ENCODE results near the gene ARFGAP1. TPM values are rescaled to one million over a fixed set of nuclear protein-coding genes. Genes with fewer than 3 reads are reported as not detected.
"Not testable (repeated sequence)": the region's sequence is repeated elsewhere in the genome, so short reads cannot be mapped to it uniquely, and the experiment has no call there.

Gene ARFGAP1
- polyA plus RNA-seq, 3 donors: 51.6 to 53.4 (median 52.9) TPM

DNA sequence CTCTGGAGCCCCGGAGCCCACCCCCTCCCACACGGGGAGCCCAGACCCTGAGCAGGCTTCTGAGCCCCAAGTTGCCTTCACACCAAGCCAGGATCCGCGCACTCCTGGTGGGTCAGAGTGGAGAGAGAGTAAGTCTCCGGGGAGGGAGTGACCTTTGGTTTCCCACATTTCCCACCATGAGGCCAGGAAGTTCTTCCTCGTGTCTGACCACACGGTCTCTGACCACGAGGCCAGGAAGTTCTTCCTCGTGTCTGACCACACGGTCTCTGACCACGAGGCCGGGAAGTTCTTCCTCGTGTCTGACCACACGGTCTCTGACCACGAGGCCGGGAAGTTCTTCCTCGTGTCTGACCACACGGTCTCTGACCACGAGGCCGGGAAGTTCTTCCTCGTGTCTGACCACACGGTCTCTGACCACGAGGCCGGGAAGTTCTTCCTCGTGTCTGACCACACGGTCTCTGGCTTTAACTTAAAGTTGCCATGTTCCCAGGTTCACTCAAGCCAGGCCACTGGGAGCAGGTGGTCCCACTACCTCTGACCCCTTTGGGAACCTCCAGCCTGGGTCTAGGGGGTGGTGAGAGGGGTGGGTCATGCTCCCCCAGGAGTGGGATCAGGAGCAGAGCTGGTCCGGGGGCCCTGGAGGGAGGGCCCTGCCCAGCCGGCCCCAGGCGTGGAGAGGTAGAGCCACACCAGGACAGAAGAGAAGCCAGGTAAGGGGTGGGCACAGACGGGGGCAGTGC lies 33.5 kb downstream of the ARFGAP1 start:
- not testable (repeated sequence) for DNase-seq (ENCODE audit: low read depth in 3 of 3, low spot score in 2 of 3)

DNA sequence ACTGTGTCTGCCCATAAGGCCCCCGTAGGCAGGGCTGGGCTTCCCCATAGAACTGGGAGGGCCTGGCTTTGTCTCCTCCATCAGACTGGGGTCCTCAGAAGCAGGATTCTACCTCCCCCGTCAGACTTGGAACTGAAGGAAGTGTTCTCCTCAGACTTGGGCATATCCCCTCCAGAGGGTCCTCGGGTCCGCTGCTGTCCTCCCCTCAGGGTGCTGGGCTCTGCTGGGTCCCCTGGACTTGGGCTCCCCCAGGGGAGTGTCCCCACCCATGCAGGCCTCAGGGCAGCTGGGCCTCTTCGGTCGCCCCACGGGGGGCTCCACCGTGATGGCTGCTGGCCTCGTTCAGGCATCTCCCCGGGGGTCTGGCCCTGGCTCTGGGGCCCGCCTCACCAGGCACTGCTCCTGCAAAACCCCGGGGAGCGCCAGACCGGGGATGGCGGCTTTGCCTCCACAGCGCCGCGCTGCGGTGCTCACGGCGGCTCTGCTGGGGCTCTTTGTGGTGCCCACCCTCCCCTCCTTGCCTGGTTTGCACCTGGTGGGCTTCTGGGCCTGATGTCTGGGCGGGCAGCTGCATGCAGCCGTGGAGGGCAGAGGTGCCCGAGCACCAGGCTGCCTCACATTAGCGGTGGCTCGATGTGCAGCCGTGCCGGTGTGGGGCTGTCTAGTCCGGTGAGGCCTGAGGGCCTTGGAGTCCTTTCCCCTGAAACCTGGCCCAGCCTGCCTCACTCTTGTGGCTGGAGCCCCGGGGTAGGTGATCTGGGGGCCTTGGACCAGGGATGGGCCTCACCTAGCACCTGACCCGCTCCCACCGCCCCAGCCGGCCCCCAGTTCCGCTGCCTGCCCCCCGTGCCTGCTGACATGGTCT lies 34.3 kb downstream of the ARFGAP1 start:
- no peak for DNase-seq (ENCODE audit: low read depth in 3 of 3, low spot score in 2 of 3)

DNA sequence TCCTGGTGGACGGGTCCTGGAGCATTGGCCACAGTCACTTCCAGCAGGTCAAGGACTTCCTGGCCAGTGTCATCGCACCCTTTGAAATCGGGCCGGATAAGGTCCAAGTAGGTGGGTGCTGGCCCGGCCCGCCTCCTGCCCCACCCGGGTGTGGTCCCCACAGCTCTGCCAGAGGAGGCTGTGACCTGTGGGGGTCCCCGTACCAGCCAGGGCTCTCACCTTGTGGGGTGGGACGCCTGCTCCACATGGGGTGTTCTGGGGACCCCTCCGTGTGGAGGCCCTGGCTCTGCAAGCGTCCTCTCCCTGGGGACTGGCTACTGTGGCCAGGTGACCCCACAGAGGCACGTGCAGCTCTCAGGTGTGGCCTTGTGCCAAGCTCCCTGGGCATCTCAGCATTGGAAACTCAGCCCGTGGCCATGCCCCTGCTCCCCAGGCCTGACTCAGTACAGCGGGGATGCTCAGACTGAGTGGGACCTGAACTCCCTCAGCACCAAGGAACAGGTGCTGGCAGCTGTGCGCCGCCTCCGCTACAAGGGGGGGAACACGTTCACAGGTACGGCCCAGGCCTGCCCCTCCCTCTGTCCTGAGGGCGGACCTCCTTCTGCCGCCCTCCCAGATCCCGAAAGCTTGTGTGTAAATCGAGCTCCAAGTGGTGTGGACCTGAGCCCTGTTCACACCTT lies 35.1 kb downstream of the ARFGAP1 start:
- no peak for DNase-seq (ENCODE audit: low read depth in 3 of 3, low spot score in 2 of 3)

DNA sequence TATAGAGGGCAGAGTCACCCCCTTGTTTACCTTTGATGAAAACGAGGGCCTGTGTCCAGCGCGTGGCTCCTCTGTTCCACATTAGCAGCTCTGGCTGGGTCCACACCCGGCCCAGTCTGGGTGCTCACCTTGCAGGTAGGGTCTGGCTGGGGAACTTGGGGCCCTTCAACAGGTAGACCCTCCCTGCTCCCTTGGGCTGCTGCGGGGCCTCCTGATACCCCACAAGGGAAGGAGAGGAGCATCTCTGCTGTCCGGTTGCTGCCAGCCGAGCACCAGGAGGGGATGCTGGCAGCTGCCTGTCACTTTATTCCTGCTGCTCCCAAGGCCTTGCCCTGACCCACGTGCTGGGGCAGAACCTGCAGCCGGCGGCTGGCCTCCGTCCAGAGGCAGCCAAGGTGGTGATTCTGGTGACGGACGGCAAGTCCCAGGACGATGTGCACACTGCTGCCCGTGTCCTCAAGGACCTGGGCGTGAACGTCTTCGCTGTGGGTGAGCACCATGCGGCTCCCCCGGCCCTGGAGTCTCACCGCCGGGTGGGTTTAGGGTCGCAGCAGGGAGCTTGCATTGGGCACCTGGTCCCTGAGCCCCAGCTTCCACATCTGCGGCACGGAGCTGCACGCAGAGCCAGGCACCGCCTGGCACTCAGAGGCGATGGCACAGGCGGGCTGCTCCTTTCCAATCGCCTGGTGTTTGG lies 35.8 kb downstream of the ARFGAP1 start:
- DNase-seq (ENCODE audit: low read depth in 3 of 3, low spot score in 2 of 3): no peak

GRCh38 chr20:63309261-63310071 lies 36.9 kb downstream of the ARFGAP1 start:
- no peak for DNase-seq (ENCODE audit: low read depth in 3 of 3, low spot score in 2 of 3)

DNA sequence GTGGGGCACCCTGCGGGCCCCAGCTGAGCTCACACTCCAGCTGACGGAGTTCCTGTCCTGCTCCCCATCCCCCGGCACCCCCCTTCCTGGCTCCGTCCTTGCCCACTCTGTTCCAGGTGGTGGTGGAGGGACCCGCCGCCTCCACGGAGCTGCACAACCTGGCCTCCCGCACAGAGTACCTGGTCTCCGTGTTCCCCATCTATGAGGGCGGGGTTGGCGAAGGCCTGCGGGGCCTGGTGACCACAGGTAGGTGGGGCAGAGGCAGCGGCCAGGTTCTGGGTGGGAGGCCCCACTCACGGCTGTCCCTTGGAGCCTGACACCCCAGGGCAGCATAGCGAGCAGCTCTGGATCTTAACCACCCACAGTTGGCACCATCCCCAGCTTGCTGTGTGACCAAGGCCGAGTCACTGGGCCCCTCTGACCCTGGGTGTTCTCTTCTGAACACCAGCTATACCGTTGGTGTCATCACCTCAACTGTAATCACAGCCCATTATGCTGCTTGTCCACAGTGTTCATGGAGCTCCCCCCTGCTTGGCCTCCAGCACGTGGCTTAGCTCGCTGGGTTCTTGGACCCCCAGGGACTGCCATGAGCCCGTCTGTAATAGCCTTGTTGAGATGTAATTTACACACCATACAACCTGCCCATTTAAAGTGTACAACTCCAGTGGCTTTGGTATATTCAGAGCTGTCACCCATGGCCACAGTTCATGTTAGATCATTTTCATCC lies 37.8 kb downstream of the ARFGAP1 start:
- no peak for DNase-seq (ENCODE audit: low read depth in 3 of 3, low spot score in 2 of 3)

GRCh38 chr20:63311186-63311832 lies 38.7 kb downstream of the ARFGAP1 start:
- DNase-seq (ENCODE audit: low read depth in 3 of 3, low spot score in 2 of 3): no peak

DNA sequence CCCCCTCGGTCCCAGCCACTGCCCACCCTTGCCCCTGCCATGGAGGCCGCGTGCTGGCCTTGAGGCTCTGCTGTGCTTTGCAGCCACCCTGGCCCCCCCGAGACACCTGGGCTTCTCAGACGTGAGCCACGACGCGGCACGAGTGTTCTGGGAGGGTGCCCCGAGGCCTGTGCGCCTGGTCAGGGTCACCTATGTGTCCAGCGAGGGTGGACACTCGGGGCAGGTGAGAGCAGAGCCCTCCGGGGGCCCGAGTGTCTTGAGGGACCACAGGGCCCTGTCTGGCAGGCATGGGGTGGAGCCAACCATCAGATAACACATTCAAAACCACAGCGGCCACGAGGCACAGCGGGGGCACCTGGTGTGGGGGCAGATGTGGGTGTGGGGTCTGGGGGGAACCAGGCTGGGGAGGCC lies 39.2 kb downstream of the ARFGAP1 start:
- DNase-seq (ENCODE audit: low read depth in 3 of 3, low spot score in 2 of 3): no peak

DNA sequence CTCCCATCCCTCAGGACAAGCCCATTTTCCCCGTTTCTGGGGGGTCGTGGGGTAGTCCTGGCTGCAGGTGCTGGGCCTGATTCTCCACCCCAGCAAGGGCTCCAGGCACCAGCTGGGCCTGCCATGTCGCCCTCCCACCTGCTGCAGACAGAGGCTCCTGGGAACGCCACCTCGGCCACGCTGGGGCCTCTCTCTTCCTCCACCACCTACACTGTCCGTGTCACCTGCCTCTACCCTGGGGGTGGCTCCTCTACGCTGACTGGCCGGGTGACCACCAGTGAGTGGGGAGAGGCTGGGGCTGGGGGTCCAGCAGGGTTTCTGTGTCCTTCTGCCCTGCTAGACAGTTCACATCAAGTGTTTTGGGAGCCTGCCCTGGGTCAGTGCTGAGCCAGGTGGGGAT lies 39.7 kb downstream of the ARFGAP1 start:
- no peak for DNase-seq (ENCODE audit: low read depth in 3 of 3, low spot score in 2 of 3)

GRCh38 chr20:63312690-63313348 lies 40.2 kb downstream of the ARFGAP1 start:
- peak in 1 of 3 donors; percentile 50 for DNase-seq (ENCODE audit: low read depth in 3 of 3, low spot score in 2 of 3)

DNA sequence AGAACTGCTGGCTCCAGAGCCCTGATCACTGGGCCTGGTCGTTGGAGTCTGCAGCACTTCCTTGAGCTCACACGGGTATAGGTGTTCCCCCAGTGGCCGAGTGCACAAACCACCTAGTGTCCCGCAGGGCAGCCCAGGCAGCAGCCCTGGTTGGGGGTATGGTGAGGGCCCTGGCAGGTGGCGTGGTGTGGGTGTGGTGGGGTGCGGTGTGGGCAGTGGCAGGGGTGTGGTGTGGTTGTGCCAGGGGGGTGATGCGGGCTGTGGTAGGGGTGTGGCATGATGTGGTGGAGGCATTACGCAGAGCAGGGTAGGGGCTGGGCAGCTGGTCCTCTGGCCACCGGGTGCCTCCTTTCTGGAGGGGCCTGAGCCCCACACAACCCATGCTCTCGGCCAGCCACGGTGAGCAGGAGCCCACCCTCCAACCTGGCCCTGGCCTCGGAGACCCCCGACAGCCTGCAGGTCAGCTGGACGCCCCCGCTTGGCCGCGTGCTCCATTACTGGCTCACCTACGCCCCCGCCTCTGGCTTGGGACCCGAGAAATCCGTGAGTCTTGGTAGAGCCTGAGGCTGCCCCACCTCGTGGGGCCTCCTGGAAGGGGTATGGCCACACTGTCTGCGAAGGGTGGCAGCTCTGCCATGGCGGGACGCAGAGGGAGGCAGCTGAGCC lies 40.9 kb downstream of the ARFGAP1 start:
- DNase-seq (ENCODE audit: low read depth in 3 of 3, low spot score in 2 of 3): no peak

DNA sequence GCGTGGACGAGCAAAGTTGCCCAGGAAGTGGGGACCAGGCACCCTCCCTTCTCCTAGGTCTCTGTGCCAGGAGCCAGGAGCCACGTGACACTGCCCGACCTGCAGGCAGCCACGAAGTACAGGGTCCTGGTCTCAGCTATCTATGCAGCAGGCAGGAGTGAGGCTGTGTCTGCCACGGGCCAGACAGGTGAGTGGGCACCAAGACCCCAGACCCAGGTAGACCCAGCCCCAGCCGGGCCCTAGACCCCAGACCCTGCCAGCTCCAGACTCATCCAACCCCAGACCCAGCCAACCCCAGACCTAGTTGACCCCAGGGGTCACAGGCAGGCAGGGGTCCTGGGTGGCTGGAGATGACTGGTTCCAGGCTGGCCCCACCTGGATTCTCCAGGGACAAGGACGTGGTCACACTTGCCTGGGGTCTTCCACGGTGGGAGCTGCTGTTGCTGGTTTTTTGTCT lies 41.4 kb downstream of the ARFGAP1 start:
- DNase-seq (ENCODE audit: low read depth in 3 of 3, low spot score in 2 of 3): no peak

DNA sequence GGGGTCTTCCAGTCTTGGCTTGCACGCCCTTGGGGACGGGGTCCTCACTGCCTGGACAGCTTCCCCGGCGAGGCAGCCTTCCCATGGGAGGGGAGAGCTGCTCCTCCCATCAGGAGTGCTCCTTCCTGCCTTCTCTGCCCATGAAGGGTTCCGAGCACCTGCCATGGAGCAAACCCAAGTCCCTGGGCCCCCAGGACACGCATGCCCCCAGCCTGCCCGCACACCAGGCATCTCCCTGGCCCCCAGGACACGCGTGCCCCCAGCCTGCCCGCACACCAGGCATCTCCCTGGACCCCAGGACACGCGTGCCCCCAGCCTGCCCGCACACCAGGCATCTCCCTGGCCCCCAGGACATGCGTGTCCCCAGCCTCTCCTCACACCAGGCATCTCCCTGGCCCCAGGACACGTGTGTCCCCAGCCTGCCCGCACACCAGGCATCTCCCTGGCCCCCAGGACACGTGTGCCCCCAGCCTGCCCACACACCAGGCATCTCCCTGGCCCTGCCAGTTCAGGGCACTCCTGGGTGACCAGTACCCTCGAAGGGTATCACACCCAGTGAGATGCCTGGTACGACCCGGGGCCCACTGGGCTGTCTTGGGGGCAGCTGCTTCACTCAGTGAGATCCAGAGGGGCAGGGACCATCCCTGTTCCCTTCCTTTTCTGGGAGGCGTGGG lies 42.1 kb downstream of the ARFGAP1 start:
- no peak for DNase-seq (ENCODE audit: low read depth in 3 of 3, low spot score in 2 of 3)

DNA sequence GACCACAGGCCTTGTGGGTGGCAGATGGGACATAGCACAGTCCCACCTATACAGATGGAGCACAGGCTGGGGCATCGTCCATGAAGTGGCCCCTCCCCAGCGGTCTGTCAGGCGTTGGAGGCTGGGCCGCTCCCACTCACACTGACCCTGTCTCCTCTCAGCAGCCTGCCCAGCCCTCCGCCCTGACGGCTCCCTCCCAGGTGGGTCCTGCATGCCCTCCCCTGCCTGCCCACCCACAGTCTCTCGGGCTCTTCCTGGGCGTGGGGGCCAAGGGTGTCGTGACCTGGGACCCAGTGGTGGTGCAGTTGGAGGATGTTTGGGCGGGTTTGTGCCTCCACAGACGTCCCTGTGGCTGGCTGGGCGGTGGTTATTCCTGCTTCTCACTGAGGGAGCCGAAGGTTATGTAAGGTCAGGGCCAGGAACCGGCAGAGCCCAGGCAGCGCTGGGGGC lies 42.7 kb downstream of the ARFGAP1 start:
- DNase-seq (ENCODE audit: low read depth in 3 of 3, low spot score in 2 of 3): no peak

DNA sequence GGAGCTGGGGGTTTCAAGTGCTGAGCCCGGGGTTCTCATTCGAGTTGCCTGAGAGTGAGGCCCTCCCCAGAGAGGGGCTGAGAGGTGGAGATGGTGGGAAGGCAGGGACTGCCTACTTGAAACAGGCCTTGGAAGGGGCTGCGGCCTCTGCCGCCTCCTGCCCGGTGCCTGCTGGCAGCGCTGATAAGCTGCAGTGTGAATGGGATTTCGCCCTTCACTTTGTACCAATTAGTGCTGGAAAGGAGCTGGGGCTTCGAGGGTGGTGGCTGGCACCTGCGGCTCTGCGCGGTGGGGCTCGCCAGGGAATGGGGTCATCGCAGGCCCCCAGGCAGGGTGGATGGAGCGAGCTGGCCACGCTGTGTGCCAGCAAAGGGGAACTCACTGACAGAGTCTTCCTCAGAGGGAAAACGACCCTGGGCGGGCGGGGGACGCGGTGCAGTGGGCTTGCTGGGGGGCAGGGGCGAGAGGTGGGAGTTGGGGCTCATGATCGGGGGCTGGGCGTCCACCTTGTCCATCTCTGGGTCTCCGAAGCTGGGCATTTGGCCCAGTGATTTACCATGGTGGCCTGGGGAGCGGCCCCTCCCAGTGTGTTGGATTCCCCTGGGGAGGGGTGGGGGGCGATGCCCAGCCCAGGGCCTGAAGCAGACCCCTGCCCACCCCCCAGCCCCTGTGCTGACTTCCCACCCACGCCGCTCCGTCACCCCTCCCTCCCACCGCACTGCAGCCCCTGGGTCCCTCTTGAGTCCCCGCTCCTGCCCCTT lies 43.3 kb downstream of the ARFGAP1 start:
- DNase-seq (ENCODE audit: low read depth in 3 of 3, low spot score in 2 of 3): no peak

- DNase-seq (ENCODE audit: low read depth in 3 of 3, low spot score in 2 of 3): no peak
Observed at GRCh38 chr20:63316502-63316921, 43.9 kb downstream of the ARFGAP1 start.
